Hepatocyte (in vitro differentiated cells): Measurements from ENCODE around the gene HOXB3.

Source experiments
- CTCF ChIP-seq: fragments of 200-600 bp; sonication (generic); IDR thresholded peaks from 2 replicates; pipeline ENCODE4 v1.5.1; 2016; ENCODE audit warnings: antibody characterized with exemption, mild to moderate bottlenecking; ENCODE audit not compliant: poor library complexity
- EZH2 ChIP-seq: fragments of 200-600 bp; sonication (generic); IDR thresholded peaks from 2 replicates; pipeline ENCODE4 v1.6.1; 2016; ENCODE audit warnings: antibody characterized with exemption, mild to moderate bottlenecking, borderline replicate concordance

- no peak for TF ChIP-seq EZH2
- no peak for TF ChIP-seq CTCF
Observed at GRCh38 chr17:48623583-48623982, 33.5 kb upstream of the HOXB3 start.
